GM18519 (cell line): Measurements from ENCODE around the gene CSTA.
A peak's percentile ranks its signal among the peaks of the same experiment; 100 is the strongest.

Experiments used
- ATAC-seq: cut with Tn5 transposase; IDR thresholded peaks from one replicate; pipeline ENCODE4 v1.9.1; 2021; ENCODE audit warnings: mild to moderate bottlenecking, moderate library complexity; ENCODE audit not compliant: unreplicated experiment, low FRiP score

Gene CSTA, protein sequence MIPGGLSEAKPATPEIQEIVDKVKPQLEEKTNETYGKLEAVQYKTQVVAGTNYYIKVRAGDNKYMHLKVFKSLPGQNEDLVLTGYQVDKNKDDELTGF

DNA sequence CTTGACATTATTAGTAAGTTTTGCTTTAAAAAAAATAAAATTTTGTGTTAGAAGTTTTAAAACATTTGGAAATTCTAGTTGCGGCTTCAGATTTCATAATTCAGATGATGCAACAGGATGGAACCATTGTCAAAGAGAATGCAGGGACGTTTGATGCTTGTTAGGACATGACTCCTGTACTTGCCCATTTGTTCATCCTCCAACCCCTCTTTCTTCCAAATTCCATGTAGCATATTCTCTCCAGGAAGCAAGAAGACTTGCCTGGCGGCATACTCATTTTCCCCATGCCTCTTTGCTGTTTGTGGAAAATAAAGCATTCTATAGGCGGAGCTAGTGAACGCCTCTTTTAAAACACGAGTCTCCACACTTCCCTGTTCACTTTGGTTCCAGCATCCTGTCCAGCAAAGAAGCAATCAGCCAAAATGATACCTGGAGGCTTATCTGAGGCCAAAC is at the start of gene CSTA:
CSTA (plus strand) TSS at position 378 of the 453 bp plus-strand sequence; CDS start at position 423, 45 bp downstream.
- no peak for ATAC-seq

DNA sequence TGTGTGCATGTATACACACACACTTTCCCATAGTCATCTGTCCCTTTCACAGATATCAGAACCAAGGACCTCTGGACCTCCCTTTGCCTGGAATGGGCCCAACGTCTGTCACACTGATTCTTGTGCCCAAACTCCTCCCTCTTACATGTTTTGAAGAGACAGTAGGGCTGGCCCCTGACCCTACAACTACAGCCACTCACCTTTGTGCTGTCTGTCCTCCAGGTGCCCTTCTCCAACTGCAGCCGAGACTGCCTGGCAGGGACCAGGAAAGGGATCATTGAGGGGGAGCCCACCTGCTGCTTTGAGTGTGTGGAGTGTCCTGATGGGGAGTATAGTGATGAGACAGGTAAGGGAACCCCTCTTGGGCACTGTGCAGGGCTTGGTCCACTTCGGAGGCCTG is 43.2 kb upstream of the CSTA start:
- ATAC-seq = no peak

DNA sequence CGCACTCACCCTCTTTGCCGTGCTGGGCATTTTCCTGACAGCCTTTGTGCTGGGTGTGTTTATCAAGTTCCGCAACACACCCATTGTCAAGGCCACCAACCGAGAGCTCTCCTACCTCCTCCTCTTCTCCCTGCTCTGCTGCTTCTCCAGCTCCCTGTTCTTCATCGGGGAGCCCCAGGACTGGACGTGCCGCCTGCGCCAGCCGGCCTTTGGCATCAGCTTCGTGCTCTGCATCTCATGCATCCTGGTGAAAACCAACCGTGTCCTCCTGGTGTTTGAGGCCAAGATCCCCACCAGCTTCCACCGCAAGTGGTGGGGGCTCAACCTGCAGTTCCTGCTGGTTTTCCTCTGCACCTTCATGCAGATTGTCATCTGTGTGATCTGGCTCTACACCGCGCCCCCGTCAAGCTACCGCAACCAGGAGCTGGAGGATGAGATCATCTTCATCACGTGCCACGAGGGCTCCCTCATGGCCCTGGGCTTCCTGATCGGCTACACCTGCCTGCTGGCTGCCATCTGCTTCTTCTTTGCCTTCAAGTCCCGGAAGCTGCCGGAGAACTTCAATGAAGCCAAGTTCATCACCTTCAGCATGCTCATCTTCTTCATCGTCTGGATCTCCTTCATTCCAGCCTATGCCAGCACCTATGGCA is 41.1 kb upstream of the CSTA start:
- no peak for ATAC-seq

DNA sequence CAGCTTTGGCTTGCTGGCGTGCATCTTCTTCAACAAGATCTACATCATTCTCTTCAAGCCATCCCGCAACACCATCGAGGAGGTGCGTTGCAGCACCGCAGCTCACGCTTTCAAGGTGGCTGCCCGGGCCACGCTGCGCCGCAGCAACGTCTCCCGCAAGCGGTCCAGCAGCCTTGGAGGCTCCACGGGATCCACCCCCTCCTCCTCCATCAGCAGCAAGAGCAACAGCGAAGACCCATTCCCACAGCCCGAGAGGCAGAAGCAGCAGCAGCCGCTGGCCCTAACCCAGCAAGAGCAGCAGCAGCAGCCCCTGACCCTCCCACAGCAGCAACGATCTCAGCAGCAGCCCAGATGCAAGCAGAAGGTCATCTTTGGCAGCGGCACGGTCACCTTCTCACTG is 40.6 kb upstream of the CSTA start:
- ATAC-seq = no peak

DNA sequence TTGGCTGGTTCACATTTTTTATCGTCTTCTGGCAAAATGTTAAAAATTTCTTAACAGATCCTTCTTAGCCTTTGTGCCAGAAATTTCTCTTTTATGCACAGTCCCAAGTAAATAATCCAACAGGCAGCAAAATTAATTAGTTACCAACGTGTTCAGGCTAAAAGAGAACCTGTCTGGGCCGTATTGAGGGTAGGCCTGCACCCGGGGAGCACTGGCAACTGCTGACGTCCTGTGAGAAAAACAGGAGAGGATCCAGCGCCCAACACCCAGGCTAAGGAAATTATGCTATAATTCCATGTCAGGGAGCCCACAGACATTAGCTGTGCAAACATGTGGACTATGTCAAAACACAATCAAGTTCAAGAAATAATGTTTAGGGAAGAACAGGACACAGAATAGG is 30.7 kb upstream of the CSTA start:
- no peak for ATAC-seq

DNA sequence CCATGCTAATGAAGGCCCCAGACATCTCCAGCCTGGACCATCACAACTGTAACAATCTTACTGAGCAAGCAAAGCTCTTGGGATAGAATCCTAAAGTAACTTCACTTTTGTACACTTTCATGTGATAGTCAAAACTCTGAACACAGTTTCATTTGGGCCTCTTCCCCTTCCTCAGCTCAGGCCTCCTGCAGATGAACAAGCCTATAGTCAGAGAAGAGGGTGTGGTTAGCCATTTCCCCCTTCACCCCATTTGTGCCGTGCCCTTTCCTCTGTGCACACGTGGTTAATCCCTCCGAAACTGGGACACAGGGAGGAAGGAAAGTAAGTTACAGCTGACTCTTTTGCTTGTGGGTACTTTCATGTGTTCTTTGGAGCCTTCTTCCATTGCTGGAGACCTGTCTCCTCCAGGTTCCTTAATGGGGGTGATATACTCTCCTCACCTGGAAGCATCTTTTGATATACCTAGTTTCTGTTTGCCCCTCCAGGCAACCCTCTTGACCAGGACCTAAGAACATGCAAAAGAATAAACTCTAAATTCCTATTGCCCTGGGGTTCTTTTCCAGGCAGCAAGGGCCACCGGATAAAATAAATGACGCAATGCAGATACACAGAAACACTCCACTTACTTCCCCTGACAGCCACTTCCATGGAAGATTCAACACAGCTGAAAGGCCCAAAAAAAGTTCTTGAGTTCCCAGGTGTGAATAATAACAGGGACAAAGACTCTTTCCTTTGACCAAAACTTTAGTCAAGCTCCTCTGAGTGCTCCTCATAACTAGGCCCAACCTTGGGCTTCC is 29.6 kb upstream of the CSTA start:
- ATAC-seq = no peak

DNA sequence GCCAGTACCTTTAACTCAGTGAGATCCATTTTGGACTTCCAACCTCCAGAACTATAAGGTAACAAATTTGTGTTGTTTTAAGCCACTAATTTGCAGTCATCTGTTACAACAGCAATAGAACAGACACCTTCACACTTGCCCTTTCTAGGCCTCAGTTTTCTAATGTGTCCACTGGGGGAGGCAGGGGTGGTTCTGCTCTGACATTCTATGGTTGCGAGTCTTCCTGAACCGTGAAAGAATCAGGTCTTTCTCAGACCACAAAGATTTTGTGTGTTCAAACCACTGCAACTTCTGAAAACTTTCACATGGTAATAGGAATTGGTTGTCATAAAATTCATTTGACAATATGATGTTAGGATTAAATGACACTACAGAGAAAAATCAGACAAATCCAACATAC is 26.8 kb upstream of the CSTA start:
- no peak for ATAC-seq

DNA sequence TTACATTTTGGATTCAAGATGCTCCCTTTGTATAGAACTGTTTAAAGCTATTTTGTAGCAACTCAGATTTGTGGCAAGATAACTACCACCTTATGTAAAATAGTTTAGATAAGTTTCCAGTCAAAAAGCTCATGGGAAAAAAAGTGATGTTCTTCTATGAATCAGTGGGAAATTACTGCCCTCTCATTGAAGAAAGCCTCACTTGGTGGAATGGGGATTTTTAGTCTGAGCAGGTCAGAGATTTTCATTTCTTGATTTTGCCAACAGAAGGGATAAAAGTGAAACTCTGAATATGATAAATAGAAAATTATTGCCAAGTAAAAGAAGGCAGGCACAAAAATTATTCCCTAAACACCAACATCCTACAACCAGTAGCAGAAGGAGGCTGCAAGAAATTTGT is 25.8 kb upstream of the CSTA start:
- ATAC-seq = no peak

DNA sequence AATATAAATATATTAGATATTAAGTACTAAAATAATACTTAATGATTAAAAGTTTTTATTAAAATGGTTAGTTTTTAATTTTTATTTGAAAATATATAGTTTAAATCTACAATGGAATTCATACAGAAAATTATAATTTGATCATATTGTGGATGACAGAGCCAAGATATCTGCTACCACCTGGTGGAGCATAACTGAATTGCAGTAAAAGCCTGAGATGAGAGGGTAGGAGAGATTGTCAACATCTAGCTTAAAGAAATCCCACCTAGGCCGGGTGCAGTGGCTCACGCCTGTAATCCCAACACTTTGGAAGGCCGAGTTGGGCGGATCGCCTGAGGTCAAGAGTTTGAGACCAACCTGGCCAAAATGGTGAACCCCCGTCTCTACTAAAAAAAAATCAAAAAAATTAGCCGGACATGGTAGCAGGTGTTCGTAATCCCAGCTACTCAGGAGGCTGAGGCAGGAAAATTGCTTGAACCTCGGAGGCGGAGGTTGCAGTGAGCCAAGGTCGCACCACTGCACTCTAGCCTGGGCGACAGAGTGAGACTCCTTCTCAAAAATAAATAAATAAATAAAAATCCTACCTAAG is 25.1 kb upstream of the CSTA start:
- no peak for ATAC-seq

DNA sequence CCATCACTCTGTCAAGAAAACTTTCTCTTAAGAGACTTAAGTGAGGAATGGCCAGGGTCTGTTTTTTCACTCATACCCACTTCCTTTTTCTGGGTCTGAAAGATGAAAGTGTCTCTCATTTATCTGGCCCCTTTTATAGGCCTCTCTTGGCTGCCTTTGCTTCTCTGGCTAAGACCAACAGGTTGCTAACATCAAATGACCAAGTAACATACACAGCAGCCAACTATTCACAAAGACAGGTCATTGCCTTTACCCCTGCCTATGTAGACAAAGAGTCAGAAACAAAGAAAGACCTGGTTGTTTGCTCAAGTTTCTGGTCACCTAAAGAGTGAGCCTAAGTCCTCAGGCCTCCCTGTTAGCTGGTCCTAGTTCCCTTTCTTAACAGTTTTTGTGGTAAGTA is 24.0 kb upstream of the CSTA start:
- ATAC-seq = peak; percentile 65

DNA sequence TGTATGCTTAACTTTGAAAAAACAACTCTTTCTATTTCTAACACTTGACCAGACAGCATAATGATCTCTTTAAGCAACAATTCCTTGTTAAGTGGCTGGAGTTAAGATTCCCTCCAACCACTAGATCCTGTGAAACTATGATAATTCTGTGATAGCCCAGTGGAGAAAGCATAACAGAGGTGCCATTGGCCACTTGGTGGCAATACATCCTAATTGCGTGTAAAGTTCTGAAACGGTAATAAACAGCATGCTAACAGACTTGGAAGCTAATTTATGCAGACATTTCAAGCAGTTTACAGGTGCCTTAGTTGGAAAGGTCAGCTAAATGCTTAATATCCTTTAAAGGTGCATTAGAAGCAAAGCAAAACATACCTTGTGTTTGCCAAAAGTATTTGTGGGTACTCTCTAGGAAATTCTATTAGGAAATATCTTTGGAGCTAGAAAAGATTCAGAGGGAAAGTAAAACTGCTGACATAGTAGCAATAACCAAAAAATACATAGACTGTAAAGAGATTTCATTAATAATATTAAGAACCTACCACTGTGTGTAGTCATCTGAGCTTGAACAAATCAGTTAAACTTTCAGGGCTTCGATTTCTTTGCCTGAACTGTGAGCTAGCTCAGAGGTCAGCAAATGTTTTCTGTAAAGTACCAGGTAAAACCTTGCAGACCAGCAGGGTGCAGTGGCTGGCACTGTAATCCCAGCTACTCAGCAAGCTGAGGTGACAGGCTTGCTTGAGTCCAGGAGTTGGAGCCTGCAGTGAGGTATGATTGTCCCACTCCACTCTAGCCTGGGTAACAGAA is 19.0 kb upstream of the CSTA start:
- ATAC-seq = no peak

DNA sequence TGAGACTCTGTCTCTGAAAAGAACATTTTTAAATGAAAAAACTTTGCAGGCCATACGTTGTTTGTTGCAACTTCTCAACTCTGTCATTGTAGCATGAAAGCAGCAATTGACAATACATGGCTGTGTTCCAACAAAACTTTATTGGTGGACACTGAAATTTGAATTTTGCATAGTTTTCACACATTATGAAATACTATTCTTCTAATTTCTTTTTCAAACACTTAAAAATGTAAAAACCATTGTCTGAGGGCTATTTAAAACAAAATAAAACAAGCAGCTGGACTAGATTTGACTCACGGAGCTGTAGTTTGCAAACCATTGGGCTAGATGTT is 18.5 kb upstream of the CSTA start:
- no peak for ATAC-seq

DNA sequence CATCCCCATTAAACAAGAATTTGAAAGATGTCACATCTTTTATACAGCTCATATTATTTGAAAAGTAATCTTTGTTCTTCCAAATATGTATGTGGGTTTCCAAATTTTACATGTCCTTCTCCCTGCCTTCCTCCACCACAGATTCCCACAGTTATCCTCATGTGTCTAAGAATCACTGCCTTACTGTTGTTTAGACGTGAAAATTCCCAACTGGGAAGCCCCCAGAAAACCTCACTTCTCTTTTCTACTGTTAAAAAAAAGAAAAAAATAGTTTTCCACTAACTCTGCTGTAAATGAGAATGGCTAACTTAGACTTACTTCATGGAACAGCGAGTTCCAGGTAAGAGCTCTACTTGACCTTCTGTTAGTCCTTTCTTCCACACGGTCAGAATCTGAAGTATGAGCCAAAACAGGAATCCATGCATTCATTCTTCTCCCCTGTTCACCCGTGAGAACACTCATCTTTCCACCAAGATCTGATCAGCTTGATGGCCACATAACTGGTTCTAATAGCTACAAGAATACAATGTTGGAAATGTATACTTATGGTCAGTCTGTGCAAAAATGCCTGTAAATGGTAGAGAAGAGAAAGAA is 17.9 kb upstream of the CSTA start:
- no peak for ATAC-seq

DNA sequence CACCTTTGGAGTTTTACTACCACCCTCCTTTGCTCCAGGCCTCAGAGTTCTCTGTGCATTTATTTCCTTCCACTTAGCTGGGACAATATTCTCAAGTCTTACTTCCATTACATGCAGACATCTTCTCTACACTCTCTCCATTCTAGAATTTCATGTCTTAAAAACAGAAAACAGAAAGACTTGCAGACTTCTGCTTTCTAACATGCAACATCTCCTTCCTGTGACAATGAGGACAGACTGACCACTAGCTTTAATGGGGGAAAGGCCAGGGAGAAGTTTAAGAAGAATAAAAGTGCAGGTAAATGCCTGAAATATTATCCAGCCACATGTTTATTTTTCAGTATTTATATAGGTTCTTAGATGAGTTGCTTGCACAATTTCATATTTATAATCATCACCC is 17.1 kb upstream of the CSTA start:
- no peak for ATAC-seq

DNA sequence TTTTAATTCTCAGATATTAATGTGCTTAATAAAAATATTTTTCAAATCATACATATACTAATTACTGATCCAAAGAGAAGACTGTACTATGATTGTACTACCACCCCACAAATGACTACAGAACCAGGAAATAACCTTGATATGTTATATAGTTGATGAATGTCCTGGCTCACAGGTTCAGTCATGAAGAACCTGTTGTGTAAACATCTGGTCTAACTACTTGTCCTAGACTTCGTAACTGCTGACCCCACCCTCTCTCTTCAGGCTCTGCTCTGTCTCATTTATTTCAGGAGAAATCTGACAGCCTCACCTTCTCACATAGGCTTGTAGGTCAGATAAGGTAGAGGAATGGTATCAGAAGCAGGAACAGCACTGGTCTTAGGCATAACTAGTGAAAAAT is 14.7 kb upstream of the CSTA start:
- no peak for ATAC-seq

DNA sequence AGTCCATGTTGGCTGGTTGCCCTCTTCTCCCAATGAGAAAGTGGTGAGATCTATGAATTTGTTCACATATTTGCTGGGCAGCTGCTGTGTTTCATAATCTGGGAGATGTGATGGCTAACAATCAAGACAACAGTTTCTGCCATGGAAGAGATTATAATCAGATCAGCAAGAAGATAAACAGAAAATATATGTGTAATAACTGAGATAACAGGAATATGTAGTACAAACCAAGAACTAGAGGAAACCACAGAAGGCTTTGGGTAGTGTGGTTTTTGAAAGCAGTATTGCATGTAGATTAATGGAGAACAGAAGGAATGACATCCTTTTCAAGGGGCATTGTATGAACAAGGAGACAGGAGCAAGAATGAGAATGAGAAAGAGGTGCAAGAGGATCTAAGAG is 12.2 kb upstream of the CSTA start:
- no peak for ATAC-seq

DNA sequence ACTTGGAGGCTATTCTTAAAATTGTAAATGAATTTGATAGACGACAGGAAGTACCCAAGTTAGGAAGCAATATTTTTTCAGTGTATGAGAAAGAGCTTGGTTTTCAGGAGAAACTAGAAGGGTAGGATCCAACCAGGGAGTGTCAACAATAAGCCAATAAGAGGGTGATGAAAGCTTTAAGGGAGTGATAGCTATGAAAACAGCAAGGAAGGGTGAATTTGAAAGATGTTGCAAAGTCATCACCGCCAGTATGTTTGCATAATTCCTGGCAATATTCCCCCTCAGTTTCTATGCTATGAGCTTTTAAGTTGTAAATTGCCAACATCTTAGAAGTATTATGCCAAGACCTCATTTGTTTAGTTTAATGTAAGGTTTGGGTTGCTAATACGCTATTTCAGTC is 11.8 kb upstream of the CSTA start:
- ATAC-seq = no peak

DNA sequence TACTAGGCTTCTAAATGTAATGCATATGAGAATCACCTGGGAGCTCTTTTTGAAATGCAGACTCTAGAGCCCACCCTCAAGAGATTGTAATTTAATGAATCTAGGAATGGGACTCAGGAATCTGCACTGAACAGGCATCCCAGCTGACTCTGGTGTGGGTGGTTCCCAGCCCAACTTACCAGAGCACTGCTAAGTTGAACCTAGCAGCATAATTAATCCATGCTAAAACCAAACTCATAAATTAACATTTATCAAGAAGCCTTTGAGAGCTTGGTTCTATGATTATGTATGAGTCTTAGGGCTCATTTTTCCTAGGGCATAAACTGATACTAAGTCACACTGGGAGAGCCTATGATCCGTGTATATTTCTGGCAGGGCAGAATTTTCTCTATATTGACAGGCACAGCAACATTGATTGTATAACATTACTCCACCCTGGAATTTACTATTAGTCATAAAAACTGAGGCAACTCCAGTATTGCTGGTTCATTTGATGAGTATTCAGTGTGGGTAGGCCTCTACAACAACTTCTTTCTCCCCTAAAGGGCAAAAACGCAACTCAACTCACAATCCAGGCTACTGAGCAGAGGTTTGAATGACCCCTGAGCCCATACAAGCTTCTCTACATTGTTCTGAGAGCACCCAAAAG is 10.7 kb upstream of the CSTA start:
- ATAC-seq = no peak

DNA sequence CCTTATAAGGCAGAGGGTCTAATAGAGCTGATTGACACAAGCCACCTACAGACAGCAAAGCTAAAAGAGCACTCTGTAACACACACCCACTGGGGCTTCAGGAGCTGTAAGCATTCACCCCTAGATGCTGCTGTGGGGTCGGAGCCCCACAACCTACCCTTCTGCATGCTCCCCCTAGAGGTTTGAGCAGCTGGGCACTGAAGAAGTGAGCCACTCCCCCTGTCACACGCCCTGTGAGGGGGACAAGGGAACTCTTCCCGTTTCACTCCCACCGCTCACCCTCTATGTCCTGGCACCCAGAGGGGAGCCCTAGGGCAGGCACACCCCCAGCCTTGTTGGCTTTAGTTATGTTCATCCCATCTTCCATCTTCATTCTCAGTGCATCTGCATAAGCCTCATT is 9.4 kb upstream of the CSTA start:
- no peak for ATAC-seq

DNA sequence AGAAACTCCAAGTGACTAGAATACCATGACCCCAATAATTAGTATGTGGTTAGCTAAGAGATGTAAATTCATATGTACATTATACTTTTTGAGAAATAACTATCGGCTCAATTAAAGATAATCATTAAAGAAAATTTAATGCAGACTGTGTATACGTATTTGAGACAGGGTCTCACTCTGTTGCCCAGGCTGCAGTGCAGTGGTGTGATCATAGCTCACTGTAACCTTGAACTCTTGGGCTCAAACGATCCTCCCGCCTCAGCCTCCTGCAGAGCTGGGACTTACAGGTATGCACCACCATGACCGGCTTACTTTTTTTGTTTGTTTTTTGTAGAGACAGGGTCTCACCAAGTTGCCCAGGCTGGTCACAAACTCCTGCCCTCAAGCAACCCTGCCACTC is 8.7 kb upstream of the CSTA start:
- no peak for ATAC-seq
